ENCODE results near the gene AQP9. TPM values are rescaled to one million over a fixed set of nuclear protein-coding genes. Genes with fewer than 3 reads are reported as not detected.

The AQP9 gene
- total RNA-seq, 2 donors from 2014 or later: 1.1 to 2.9 TPM

DNA sequence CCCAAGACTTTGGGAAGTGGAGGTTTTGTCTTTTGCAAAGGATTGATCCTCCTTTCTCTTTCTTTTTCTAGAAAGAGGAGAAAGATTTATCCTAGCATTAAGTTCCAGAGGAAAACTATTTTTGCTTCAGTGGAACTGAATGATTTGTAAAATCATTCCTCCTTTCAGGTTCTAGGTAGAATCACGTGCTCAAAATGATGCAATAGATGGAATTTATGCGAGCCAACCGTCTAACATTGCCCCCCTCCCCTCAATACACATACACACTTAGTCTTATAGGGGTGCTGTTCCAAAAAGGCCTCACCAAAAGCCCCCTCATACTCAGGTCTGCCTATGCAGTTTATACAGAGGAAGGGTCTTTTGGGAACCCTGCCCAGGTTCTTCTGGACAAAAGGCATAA, 85.3 kb downstream of the AQP9 start:
- no peaks in the 10 kb centered on the region for H3K9me3 ChIP-seq
- H3K27me3 ChIP-seq: no peaks in the 10 kb centered on the region
- peaks cover 0 to 15% of the 10 kb centered on the region in 2 donors for H3K4me1 ChIP-seq
- TF ChIP-seq, protein P1, sequence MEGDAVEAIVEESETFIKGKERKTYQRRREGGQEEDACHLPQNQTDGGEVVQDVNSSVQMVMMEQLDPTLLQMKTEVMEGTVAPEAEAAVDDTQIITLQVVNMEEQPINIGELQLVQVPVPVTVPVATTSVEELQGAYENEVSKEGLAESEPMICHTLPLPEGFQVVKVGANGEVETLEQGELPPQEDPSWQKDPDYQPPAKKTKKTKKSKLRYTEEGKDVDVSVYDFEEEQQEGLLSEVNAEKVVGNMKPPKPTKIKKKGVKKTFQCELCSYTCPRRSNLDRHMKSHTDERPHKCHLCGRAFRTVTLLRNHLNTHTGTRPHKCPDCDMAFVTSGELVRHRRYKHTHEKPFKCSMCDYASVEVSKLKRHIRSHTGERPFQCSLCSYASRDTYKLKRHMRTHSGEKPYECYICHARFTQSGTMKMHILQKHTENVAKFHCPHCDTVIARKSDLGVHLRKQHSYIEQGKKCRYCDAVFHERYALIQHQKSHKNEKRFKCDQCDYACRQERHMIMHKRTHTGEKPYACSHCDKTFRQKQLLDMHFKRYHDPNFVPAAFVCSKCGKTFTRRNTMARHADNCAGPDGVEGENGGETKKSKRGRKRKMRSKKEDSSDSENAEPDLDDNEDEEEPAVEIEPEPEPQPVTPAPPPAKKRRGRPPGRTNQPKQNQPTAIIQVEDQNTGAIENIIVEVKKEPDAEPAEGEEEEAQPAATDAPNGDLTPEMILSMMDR (IDR thresholded peaks at IDR 0.05): no peak
- no peaks in the 10 kb centered on the region for H3K36me3 ChIP-seq
- DNase-seq (ENCODE audit: low spot score): no peak
- H3K27ac ChIP-seq: no peak overlapping the region
- no peak overlapping the region for H3K4me3 ChIP-seq

DNA sequence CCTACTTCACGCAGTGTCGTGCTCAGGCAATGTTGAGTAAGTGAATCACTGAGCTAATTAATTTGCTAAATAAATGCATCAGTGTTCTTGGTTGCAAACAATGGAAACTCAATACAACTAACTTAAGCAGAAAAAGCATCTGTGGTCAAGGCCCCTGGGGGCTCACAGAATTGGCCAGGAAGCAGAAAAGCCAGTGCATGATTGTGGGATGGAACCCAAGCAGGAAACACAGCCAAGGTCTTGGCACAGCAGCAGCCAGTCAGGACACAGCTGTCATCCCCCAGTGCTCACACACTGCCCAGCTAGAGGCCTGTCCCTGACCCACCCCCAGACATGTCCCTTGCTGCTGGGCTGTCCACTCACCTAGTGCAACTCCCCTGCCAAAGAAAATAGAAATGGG, 85.9 kb downstream of the AQP9 start:
- no peak overlapping the region for H3K4me3 ChIP-seq
- DNase-seq (ENCODE audit: low spot score): no peak
- H3K36me3 ChIP-seq: no peaks in the 10 kb centered on the region
- H3K9me3 ChIP-seq: no peaks in the 10 kb centered on the region
- H3K4me1 ChIP-seq: peaks cover 0 to 22% of the 10 kb centered on the region in 2 donors
- TF ChIP-seq, protein P1 (IDR thresholded peaks at IDR 0.05): no peak
- H3K27ac ChIP-seq: no peak overlapping the region
- H3K27me3 ChIP-seq: no peaks in the 10 kb centered on the region

GRCh38 chr15:58227706-58228543, 89.7 kb downstream of the AQP9 start:
- peaks cover 0 to 44% of the 10 kb centered on the region in 2 donors for H3K4me1 ChIP-seq
- H3K27ac ChIP-seq: peak overlapping the region; percentile 73 to 79
- H3K9me3 ChIP-seq: no peaks in the 10 kb centered on the region
- no peaks in the 10 kb centered on the region for H3K27me3 ChIP-seq
- H3K36me3 ChIP-seq: no peaks in the 10 kb centered on the region
- H3K4me3 ChIP-seq: no peak overlapping the region
- peak; percentile 83 for DNase-seq (ENCODE audit: low spot score)
- TF ChIP-seq, protein P1 (IDR thresholded peaks at IDR 0.05): peak; percentile 52 to 87

GRCh38 chr15:58228718-58229117, 90.5 kb downstream of the AQP9 start:
- TF ChIP-seq, protein P1 (IDR thresholded peaks at IDR 0.05): no peak
- Histone ChIP-seq H3K36me3 (no peaks in the 10 kb centered on the region), H3K27me3 (no peaks in the 10 kb centered on the region), H3K4me1 (peaks cover 0 to 41% of the 10 kb centered on the region in 2 donors), H3K9me3 (no peaks in the 10 kb centered on the region), H3K4me3 (no peak overlapping the region), H3K27ac (peak overlapping the region; percentile 73 to 79)
- DNase-seq (ENCODE audit: low spot score): no peak

GRCh38 chr15:58229297-58229768, 91.2 kb downstream of the AQP9 start:
- TF ChIP-seq, protein P1 (IDR thresholded peaks at IDR 0.05): no peak
- no peak for DNase-seq (ENCODE audit: low spot score)
- Histone ChIP-seq H3K27ac (peak overlapping the region; percentile 73 to 79), H3K4me3 (no peak overlapping the region), H3K36me3 (no peaks in the 10 kb centered on the region), H3K4me1 (peaks cover 0 to 35% of the 10 kb centered on the region in 2 donors), H3K27me3 (no peaks in the 10 kb centered on the region), H3K9me3 (no peaks in the 10 kb centered on the region)

Measured in right atrium auricular region (tissue), 2 donors.